ENCODE measurements around the gene BOC.

DNA sequence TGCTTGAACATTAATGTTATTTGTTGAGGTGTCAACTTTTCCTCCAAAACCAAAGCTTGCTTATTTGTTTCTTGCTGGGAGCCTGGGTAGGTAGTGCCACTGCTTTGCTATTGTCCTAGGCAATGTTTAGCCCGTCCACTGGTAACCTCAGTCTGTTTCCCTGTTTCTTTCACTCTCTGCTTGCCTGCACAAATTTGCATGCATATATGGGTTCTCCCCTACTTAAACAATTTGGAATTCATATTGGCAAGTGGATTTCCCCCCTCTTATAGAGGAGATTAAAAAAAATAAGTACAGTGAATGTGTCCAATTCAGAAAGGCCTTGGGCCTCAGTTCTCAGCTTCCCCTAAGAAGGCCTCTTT lies 45.0 kb upstream of the BOC start:
- TF ChIP-seq, protein P1, sequence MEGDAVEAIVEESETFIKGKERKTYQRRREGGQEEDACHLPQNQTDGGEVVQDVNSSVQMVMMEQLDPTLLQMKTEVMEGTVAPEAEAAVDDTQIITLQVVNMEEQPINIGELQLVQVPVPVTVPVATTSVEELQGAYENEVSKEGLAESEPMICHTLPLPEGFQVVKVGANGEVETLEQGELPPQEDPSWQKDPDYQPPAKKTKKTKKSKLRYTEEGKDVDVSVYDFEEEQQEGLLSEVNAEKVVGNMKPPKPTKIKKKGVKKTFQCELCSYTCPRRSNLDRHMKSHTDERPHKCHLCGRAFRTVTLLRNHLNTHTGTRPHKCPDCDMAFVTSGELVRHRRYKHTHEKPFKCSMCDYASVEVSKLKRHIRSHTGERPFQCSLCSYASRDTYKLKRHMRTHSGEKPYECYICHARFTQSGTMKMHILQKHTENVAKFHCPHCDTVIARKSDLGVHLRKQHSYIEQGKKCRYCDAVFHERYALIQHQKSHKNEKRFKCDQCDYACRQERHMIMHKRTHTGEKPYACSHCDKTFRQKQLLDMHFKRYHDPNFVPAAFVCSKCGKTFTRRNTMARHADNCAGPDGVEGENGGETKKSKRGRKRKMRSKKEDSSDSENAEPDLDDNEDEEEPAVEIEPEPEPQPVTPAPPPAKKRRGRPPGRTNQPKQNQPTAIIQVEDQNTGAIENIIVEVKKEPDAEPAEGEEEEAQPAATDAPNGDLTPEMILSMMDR (IDR thresholded peaks at IDR 0.05; ENCODE audit: extremely low read depth in 1 of 2, insufficient read depth in 1 of 2, low read depth in 1 of 2, low read length in 2 of 2): no peak
- no peak for TF ChIP-seq MAX (IDR thresholded peaks at IDR 0.05; ENCODE audit: insufficient read depth, insufficient read length)
- no peak for TF ChIP-seq POLR2A (IDR thresholded peaks at IDR 0.05; ENCODE audit: low read depth, low read length)
- TF ChIP-seq EZH2 (IDR thresholded peaks at IDR 0.05; ENCODE audit: borderline replicate concordance, low read depth, low read length, severe bottlenecking): no peak
- no peak for TF ChIP-seq POLR2AphosphoS5 (IDR thresholded peaks at IDR 0.05; ENCODE audit: insufficient read depth, low read depth, low read length)
- TF ChIP-seq JUN (IDR thresholded peaks at IDR 0.05; ENCODE audit: borderline replicate concordance, insufficient read depth, insufficient read length, low read depth): no peak
- TF ChIP-seq FOS (IDR thresholded peaks at IDR 0.05; ENCODE audit: borderline replicate concordance, insufficient read depth, low read length): no peak
- TF ChIP-seq MYC (IDR thresholded peaks at IDR 0.05; ENCODE audit: low read depth, low read length): no peak

All from endothelial cell of umbilical vein (primary cell).